Femur (tissue), 1 donor: ENCODE data around the gene SCAMP4.

ENCODE experiments used
- DNase-seq: peaks from one replicate; pipeline ENCODE4 v3.0.0-alpha.2; 2017

Gene SCAMP4

GRCh38 chr19:1917146-1917545, 11.9 kb downstream of the SCAMP4 start:
- no peak for DNase-seq

DNA sequence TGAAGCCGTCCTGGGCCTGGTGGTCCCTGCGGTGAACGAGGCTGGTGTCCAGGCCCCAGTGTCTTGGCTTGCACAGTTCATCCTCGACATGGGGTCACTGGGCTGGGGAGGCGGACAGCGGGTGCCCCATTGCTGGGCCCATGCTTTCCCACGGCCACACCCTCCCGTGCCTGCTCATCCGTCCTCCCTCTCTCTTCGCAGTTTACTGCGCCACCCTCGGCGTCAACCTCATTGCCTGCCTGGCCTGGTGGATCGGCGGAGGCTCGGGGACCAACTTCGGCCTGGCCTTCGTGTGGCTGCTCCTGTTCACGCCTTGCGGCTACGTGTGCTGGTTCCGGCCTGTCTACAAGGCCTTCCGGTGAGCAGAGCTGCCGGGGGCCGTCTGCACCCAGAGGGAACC, 12.7 kb downstream of the SCAMP4 start:
- no peak for DNase-seq

GRCh38 chr19:1918975-1919374, 13.8 kb downstream of the SCAMP4 start:
- DNase-seq, result no peak

GRCh38 chr19:1920644-1921043, 15.4 kb downstream of the SCAMP4 start:
- DNase-seq, result no peak

DNA sequence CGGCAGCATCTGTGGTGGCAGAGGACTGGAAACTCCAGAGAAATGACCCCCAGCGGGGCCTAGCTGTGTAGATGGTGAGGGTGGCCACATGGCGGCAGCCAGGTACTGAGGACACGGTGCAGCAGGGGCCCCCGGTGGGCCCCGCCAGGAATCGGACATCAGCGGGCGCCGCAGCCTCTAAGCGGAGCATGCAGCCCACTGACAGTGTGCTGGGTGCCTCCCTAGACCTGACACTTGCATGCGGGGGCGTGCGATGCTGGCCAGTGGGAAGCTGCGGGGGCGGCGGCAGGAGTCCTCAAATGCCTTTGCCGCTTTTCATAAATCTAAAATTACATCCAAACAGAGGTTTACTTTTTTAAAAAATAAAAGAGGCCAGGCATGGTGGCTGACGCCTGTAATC, 16.1 kb downstream of the SCAMP4 start:
- DNase-seq, result no peak

- no peak for DNase-seq
Measured at GRCh38 chr19:1921825-1922224, 16.6 kb downstream of the SCAMP4 start.

- no peak for DNase-seq
Measured at GRCh38 chr19:1922803-1923202, 17.6 kb downstream of the SCAMP4 start.

DNA sequence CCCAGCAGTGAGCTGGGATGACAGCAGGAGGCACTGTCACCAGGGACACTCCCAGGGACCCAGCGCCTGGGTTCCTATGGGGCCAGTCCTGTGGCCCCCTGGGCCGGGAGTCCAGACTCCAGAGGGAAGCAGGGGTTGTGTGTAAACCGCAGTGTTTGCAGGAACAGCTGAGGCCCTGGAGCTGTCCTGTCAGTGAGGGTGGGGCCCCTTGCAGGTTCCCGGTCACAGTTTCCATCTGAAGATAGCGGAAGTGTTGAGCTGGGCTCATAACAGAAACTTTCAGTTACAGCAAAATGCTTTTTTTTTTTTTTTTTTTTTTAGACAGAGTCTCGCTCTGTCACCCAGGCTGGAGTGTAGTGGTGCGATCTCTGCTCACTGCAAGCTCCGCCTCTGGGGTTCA, 18.1 kb downstream of the SCAMP4 start:
- no peak for DNase-seq

DNA sequence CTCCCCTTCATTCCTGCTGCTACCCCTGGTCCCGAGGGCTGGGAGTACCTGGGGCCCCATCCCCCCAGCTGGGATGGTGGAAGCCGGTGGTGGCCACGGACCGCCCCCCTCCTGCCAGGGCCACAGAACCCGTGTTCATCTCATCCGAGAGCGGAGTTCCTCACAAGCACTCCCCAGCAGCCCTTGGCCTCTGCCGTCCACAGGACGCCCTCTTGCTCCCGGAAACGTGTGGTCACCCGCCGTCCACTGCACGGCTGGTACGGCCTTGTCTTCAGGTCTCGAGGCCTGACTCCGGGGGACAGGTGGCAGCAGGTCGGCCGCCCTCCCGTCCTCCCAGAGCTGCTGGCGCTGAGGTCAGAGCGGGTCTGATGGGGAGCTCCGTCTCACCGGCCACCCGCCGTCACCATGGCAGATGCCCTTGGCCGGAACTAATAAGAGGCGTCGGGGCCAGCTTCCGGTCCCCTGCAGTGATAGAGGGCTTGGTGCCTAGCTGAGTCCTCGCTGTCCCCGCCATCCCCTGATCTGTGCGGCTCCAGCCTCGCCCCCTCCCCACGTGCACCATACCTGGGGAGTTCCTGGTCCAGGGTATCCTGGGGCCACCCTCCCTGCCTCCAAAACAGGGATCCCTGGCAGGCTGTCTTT, 19.2 kb downstream of the SCAMP4 start:
- DNase-seq, result no peak

GRCh38 chr19:1925544-1925943, 20.3 kb downstream of the SCAMP4 start:
- DNase-seq, result no peak

DNA sequence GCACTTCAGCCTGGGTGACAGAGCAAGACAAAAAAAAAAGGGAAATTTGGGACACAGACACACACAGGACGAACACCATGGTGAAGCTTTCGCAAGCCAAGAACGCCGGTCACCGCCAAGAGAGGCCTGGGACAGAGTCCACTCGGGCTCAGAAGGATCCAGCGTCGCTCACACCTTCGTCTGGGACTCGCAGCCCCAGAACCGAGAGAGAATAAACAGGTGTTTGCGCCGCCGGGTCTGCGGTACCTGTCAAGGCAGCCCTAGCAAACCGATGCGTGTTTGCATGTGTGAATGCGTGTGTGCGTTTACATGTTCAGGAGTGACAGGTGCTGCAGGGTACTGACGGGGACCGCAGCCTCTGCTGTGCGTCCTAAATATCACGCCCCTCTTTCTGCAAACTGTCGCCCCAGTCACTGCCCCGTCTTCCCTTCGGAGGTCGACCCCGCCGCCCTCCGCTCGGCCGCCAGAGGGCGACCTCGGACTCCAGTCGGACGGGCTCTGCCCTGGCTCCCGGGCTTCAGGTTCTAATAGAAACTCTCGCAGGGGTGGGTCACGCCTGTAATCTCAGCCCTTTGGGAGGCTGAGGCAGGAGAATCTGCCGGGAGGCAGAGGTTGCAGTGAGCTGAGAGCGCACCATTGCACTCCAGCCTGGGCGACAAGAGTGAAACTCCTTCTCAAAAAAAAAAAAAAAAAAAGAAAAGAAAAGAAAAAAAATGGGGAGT, 24.0 kb downstream of the SCAMP4 start:
- peak; percentile 82 for DNase-seq

GRCh38 chr19:1931445-1931844, 26.2 kb downstream of the SCAMP4 start:
- DNase-seq, result no peak

GRCh38 chr19:1932395-1932794, 27.2 kb downstream of the SCAMP4 start:
- no peak for DNase-seq

DNA sequence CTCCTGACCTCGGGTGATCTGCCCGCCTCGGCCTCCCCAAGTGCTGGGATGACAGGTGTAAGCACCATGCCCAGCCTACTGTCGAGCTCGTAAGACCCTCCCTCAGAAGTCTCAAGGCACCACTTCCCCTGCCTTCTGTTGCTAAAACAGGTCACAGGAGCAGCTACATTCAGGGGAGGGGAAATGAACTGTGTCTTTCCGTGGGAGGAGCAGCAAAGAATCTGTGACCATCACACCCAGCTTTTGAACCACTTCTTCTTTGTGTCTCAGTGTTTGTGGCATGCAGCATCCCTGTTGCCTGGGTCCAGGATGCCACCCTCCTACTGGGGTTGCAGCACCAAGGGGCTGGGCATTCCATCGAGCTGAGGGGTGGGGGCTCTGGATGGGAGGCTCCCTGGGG, 28.0 kb downstream of the SCAMP4 start:
- DNase-seq, result no peak

- no peak for DNase-seq
Measured at GRCh38 chr19:1933942-1934341, 28.7 kb downstream of the SCAMP4 start.

- DNase-seq, result peak; percentile 66
Measured at GRCh38 chr19:1935484-1936208, 30.4 kb downstream of the SCAMP4 start.

DNA sequence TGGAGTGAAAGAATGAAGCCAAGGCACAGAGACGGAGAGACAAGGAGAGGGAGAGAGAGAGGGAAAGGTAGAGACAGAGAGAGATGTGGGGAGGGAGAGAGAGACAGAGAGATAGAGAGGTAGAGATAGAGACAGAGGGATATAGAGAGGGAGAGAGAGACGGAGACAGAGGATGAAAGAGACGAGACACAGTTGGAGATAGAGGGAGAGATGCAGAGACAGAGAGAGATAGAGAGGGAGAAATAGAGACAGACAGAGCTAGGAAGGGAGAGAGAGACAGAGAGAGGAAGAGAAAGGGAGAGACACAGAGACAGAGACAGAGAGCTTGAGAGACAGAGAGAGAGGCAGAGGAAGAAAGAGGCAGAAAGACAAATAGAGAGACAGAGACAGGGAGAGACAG, 31.2 kb downstream of the SCAMP4 start:
- DNase-seq, result no peak

DNA sequence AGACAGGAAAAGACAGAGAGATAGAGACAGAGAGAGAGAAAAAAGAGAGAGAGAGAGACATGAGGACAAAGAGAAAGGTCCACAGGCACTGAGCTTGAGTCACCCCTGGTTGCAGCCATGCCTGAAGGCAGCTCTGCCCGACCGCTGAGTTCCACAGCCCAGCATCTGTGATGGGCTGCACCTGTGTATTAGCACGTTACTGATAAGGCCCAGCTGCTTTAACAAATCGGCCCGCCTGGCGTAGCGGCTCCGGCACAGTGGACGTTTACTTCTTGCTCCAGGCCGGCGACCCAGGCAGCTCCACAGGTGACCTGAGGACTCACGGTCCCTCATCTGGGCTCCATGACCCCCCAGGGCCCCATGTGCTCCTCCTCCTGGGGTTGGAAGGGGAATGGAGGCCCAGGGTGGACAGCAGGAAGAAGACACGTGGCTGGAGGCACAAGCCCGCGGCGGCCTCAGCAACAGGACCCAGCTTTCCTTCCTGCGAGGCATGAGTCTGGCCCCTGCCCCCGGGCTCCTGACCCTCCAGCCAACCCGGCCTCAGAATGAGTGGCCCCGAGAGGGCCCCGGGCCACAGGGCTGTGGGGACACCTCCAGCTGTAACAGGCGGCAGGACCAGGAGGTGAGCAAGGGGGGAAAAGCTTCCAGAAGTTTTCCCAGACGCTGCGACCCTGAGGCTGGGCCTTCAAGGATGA, 31.9 kb downstream of the SCAMP4 start:
- no peak for DNase-seq

- no peak for DNase-seq
Measured at GRCh38 chr19:1938071-1938470, 32.9 kb downstream of the SCAMP4 start.

GRCh38 chr19:1941146-1942077, 36.2 kb downstream of the SCAMP4 start, which contains the start of gene CSNK1G2:
TSS of gene CSNK1G2 (plus strand) at chr19:1941172. CDS start at chr19:1969773, 28,601 bp downstream.
- no peak for DNase-seq

DNA sequence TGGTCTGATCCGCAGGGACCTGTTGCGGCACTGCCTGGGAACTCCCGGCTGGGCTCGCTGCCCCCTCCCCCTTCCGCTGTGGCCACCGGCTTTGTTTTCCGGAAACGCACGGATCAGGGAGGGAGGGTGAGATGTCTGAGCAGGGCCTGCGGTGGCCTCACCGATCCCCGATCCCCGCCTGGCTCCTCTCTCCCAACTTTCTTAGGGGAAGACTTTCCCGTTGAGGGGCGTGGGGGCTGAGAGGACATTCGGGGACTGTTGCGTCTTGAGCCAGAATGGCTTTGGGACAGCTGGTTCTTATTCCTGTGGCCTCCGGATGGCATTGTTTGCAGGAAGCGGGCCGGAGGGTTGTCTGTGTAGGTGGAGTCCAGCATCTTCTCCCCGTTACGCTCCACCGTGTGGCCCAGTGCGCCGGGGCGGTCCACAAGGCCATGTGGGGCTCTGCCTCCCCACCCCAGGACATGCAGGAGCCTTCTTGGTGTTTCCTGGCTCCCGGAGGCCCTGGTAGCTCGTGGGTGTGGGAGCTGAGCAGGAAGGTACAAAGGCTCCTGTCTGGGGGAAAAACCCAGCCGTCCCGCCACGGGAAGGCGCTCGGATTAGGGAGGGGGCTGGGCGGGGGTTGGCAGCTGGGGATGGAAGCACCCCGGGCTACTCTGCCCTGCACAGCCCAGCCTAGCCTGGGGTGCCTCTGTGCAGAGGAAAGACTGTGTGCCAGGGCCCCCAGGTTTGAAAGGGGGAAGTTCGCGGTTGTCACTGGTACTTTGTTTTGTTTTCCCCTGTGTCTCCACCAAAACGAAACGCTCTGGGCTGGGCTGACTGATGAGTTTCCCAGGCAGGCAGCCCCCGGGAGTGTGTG, 37.1 kb downstream of the SCAMP4 start:
- DNase-seq, result peak; percentile 84
